SKM-1 treated with dmso at 0.1 percent for 144 hours (cell line): ENCODE measurements around the gene EMILIN2.
"Not testable (repeated sequence)": the region's sequence is repeated elsewhere in the genome, so short reads cannot be mapped to it uniquely, and the experiment has no call there.

Experiments used
- DNase-seq: peaks from one replicate; lab custom pipeline; 2025; ENCODE audit not compliant: unreplicated experiment; lab: John Stamatoyannopoulos, UW

Gene EMILIN2

GRCh38 chr18:2846636-2847316 is at the start of gene EMILIN2:
EMILIN2 (plus strand) TSS chr18:2847006; CDS start chr18:2847189, 183 bp downstream.
- DNase-seq = no peak

- DNase-seq = no peak
Observed at GRCh38 chr18:2797951-2798350, 48.9 kb upstream of the EMILIN2 start.

GRCh38 chr18:2799369-2799768 is 47.4 kb upstream of the EMILIN2 start:
- no peak for DNase-seq

- no peak for DNase-seq
Observed at GRCh38 chr18:2805970-2806943, 40.5 kb upstream of the EMILIN2 start.

DNA sequence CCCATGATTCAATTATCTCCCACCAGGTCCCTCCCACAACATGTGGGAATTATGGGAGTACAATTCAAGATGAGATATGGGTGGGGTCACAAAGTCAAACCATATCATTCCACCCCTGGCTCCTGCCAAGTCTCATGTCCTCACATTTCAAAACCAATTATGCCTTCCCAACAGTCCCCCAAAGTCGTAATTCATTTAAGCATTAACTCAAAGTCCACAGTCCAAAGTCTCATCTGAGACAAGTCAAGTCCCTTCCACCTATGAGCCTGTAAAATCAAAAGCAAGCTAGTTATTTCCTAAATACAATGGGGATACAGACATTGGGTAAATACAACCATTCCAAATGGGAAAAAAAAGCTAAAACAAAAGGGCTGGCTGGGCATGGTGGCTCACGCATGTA is 38.2 kb upstream of the EMILIN2 start:
- DNase-seq = not testable (repeated sequence)

- DNase-seq = not testable (repeated sequence)
Observed at GRCh38 chr18:2809666-2810183, 37.1 kb upstream of the EMILIN2 start.

- no peak for DNase-seq
Observed at GRCh38 chr18:2811416-2811815, 35.4 kb upstream of the EMILIN2 start.

DNA sequence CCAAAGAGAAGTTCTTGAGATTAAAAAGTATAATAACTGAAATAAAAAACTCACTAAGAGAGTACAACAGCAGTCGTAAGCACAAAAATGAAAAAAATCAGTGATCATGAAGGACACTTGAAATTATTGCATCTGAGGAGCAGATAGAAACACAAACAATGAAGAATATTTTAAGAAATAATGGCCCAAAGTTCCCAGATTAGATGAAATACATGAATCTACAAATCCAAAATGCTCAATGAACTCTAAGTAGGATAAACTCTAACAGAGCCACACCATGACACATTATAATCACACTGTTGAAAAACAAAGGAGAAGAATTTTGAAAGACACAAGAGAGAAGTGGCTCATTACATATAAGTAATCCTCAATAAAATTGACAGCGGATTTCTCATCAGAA is 31.9 kb upstream of the EMILIN2 start:
- DNase-seq = no peak

DNA sequence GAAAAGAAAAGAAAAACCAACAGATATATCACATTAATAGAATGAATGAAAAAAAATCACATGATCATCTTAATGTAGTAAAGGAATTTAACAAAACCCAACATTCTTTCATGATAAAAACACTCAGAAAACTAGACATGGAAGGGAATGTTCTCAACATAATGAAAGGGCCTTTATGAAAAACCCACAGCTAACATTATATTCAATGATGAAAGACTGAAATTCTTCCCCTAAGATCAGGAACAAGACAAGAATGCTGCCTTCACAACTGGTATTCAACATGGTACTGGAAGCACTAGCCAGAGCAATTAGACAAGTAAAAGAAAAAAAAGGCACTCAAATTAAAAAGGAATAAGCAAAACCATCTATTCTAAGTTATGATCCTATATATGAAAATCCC is 28.5 kb upstream of the EMILIN2 start:
- DNase-seq = no peak

GRCh38 chr18:2821695-2822094 is 25.1 kb upstream of the EMILIN2 start:
- DNase-seq = no peak

- DNase-seq = no peak
Observed at GRCh38 chr18:2822213-2822921, 24.4 kb upstream of the EMILIN2 start.

GRCh38 chr18:2823202-2823601 is 23.6 kb upstream of the EMILIN2 start:
- no peak for DNase-seq

GRCh38 chr18:2823966-2824365 is 22.8 kb upstream of the EMILIN2 start:
- DNase-seq = no peak

DNA sequence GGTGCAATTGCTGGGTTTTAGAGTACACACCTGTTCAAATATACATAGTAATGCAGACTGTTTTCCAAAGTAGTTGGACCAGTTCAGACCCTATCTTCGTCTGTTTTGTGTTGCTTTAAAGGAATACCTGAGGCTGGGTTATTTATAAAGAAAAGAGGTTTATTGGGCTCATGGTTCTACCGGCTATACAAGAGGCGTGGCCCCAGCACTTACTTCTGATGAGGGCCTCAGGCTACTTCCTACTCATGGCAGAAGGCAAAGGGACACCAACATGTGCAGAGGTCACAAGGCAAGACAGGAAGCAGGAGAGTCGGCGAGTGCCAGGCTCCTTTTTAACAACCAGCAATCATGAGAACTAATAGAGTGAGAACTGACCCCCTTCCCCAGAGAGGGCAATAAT is 21.9 kb upstream of the EMILIN2 start:
- no peak for DNase-seq

DNA sequence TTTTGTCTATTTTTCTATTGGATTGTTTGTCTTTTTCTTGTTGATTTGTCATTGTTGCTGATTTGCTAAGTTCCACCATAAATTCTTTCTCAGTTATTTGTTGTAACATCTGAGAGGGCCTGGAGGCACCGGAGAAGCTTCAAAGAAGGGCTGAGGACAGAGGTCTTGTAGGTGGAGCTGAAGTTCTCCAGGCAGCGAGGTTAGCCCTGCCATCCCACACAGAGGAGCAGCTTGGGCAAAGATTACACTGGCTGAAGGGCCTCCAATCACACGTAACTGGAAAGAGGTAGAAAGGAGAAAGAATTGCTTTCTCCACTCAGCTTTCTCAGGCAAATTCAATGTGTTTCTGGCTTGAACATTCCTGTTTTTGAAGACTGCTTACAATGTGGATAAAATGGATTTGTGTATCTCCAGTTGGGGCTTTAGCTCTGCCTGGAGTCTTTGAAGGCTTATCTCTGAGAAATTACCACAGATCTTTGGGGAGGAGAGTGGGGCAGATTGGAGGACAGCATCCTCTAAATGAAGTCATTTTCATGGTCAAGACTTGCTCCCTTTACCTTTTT is 21.1 kb upstream of the EMILIN2 start:
- DNase-seq = no peak

DNA sequence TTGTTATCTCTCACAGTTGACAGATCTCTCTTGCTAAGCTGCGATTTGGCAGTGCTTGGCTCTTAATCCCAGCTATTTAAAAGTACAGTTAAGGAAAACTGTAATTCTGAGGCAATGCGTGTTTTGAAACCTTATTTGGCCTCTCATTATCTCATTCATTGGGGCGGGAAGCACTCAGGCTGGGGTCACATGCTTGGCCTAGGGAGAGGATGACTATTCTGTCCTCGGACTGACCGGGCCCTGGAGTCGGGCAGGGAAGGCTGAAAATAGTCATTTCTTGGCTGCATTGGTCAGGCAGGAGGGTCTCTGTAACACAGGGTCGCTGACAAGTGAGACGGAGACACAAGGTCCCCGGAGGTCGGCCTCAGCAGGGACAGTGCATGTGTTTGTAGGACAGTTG is 20.2 kb upstream of the EMILIN2 start:
- DNase-seq = no peak

- DNase-seq = no peak
Observed at GRCh38 chr18:2827061-2827460, 19.7 kb upstream of the EMILIN2 start.

DNA sequence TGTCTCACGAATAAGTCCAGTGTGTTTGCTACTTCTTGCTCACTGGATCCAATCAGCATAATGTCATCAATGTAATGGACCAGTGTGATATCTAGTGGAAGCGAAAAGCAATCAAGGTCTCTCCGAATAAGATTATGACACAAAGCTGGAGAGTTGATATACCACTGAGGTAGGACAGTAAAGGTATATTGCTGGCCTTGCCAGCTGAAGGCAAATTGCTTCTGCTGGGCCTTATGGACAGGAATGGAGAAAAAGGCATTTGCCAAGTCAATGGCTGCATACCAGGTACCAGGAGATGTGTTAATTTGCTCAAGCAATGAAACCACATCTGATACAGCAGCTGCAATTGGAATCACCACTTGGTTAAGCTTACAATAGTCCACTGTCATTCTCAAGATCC is 10.7 kb upstream of the EMILIN2 start:
- DNase-seq = not testable (repeated sequence)

DNA sequence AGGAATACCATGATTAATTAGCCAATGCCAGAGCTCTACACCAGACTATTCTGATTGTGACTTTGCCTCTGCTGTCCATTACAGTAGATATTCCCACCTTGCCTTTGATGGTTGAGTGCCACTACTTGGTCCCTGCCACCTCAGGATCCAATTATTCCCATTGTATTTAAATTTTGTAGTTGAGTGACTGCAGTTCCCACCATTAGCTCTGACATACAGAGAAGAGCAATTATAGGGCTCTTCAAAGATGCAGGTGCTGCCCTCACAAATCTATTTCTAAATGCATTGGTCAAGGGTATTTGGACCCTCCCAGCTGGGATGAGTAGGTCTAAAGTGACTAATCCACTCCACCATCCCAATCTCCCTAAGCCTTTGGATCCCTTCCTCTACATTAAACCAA is 9.5 kb upstream of the EMILIN2 start:
- not testable (repeated sequence) for DNase-seq

DNA sequence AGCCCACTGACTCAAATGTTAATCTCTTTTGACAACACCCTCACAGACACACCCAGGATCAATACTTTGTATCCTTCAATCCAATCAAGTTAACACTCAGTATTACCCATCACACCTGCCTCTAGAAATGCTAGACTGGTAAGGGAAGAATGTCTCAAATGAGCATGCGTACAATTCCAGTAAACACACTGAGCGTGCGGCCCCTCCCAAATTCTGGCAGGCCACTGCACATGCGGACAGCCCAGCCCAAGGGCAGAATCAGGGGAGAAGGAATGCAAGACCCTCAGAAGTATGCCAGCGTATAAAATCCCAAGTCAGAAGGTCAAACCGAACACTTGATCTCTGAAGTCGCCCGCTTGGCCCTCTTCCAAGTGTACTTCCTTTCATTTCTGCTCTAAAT is 7.6 kb upstream of the EMILIN2 start:
- no peak for DNase-seq

DNA sequence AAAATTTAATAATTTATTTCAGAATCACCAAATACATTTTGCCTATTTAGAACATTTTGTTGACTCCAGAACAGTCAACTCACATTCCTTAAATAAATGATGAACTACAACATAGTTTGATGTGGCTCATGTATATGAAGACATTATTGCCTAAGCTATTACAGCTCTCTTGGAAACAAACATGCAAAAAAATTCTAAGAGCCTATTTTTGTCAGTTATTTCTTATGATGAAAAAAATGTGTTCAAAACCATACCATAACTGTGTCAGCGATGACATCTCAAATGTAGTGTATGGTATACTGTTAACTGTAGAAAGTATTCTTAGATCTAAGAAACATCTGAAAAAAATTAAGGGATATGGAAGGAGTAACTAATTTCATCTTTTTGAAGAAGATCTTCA is 6.3 kb upstream of the EMILIN2 start:
- no peak for DNase-seq
